ENCODE measurements around the gene RPS3. TPM values are rescaled to one million over a fixed set of nuclear protein-coding genes. Genes with fewer than 3 reads are reported as not detected.
"Not testable (repeated sequence)": the region's sequence is repeated elsewhere in the genome, so short reads cannot be mapped to it uniquely, and the experiment has no call there.

The RPS3 gene
- total RNA-seq, 3 donors from 2014 or later: 1,024 to 2,406 (median 1,978) TPM

DNA sequence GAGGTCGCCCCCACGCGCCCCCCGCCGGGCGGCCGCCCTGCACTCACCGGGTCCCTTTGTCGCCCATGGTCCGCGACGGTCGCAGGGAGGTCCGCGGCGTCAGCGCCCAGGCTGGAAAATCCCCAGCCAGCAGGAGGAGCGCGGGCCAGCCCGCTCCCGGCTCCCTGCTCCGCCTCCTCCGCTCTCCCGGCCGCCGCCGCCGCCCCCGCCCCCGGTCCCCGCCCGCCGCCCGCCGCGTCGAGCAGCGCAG, 47.9 kb upstream of the RPS3 start, which contains the start of gene ARRB1:
Gene ARRB1 (minus strand): TSS at position 121 of the 250 bp plus-strand sequence. CDS start 54 bp downstream, at position 67.
- H3K4me1 ChIP-seq: peaks cover 24% of the 10 kb centered on the region in 2 donors
- no peak for TF ChIP-seq POLR2A (IDR thresholded peaks at IDR 0.05)
- TF ChIP-seq, protein P1, sequence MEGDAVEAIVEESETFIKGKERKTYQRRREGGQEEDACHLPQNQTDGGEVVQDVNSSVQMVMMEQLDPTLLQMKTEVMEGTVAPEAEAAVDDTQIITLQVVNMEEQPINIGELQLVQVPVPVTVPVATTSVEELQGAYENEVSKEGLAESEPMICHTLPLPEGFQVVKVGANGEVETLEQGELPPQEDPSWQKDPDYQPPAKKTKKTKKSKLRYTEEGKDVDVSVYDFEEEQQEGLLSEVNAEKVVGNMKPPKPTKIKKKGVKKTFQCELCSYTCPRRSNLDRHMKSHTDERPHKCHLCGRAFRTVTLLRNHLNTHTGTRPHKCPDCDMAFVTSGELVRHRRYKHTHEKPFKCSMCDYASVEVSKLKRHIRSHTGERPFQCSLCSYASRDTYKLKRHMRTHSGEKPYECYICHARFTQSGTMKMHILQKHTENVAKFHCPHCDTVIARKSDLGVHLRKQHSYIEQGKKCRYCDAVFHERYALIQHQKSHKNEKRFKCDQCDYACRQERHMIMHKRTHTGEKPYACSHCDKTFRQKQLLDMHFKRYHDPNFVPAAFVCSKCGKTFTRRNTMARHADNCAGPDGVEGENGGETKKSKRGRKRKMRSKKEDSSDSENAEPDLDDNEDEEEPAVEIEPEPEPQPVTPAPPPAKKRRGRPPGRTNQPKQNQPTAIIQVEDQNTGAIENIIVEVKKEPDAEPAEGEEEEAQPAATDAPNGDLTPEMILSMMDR (IDR thresholded peaks at IDR 0.05): no peak
- DNase-seq (ENCODE audit: low spot score in 2 of 2): peak in 1 of 2 donors; percentile 74
- peak within 1 kb of the TSS; percentile 91 to 99 for H3K27ac ChIP-seq
- H3K27me3 ChIP-seq: no peaks in the 10 kb centered on the region
- no peaks in the 10 kb centered on the region for H3K9me3 ChIP-seq
- H3K4me3 ChIP-seq: peak within 1 kb of the TSS; percentile 76 to 98 (median 86)
- no peaks in the 10 kb centered on the region for H3K36me3 ChIP-seq
- intact Hi-C loops (cut with DNase I; ENCODE audit: low total_unique reads): no loop called here

DNA sequence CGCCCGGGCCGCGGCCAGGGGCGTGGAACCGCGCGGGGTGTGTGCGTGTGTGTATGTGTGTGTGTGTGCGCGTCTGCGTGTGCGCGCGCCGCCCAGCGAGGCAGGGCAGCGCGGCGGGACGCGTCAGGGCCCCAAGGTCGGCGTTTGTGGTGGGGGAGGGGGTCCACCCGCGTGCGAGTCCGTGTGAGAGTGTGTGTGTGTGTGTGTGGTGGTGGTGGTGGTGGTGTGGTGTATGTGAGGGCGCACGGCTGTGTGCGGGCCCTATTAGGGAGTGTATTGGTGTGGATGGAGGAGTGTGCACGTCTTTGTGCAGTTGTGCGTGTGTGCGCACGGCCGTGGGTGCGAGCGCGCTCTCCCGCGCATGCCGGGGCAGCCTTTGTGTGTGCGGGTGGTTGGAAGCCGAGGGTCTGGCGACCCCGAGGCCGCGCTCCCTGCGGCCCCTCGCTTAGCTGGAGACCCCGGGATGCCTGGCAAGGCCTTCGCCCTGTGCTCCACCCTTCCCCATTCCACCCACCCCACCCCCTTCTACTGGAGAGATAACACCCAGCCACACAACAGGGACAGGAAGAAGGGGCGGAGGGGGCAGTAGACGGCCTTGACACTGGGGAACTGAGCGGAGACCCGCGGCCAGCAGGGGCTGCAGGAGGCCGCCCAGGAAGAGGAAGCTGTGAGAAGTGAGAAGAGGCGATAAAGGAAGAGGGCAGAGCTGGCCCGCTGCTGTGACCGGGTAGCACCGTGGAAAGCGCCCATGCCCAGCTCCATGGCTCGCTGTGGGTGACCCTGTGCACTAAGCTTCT, 47.3 kb upstream of the RPS3 start:
- DNase-seq (ENCODE audit: low spot score in 2 of 2): no peak
- peak overlapping the region; percentile 91 to 99 for H3K27ac ChIP-seq

DNA sequence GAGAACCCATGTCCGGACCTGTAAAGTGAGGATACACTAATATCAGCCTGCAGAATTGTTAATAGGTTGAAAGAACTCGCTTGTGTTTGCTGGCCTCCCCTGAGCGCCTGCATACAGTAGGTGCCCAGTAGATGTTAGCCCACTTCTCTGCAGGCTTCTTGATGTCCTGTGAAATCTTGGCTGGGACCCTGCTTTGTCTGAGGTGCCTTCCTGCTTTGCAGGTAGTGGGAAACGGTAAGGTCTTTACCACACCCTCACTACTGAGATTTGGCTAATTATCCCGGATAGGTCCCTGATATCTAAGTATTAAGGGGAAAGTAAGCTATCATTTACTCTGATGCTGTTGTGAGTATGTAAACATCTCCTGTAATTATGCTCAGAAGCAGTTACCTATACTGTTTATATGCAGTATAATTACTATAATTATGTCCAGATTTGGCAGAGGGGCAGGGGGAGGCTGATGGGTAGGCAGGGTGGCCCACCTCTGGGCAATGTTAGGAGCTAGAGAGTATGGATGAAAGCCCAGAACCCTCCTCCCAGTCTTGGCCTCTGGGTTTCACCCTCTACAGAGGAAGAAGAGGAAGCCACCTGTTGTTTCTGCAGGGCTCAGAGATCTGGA, 46.6 kb upstream of the RPS3 start:
- H3K36me3 ChIP-seq: no peaks in the 10 kb centered on the region
- TF ChIP-seq, protein P1 (IDR thresholded peaks at IDR 0.05): no peak
- DNase-seq (ENCODE audit: low spot score in 2 of 2): no peak
- peak overlapping the region; percentile 76 to 98 (median 86) for H3K4me3 ChIP-seq
- intact Hi-C loops (cut with DNase I; ENCODE audit: low total_unique reads): no loop called here
- no peaks in the 10 kb centered on the region for H3K9me3 ChIP-seq
- H3K27ac ChIP-seq: peak overlapping the region; percentile 91 to 99
- H3K4me1 ChIP-seq: peaks cover 13 to 14% of the 10 kb centered on the region in 2 donors
- no peaks in the 10 kb centered on the region for H3K27me3 ChIP-seq

More for the DNA sequence above, 47.3 kb upstream of the RPS3 start:
- Histone ChIP-seq H3K4me3 (peak overlapping the region; percentile 76 to 98 (median 86)), H3K4me1 (peaks cover 19 to 20% of the 10 kb centered on the region in 2 donors), H3K36me3 (no peaks in the 10 kb centered on the region), H3K27me3 (no peaks in the 10 kb centered on the region), H3K9me3 (no peaks in the 10 kb centered on the region)
- intact Hi-C loops (cut with DNase I; ENCODE audit: low total_unique reads): no loop called here
- TF ChIP-seq, protein P1 (IDR thresholded peaks at IDR 0.05): no peak
- peak in 1 of 3 donors; percentile 12 for TF ChIP-seq POLR2AphosphoS5 (IDR thresholded peaks at IDR 0.05)

DNA sequence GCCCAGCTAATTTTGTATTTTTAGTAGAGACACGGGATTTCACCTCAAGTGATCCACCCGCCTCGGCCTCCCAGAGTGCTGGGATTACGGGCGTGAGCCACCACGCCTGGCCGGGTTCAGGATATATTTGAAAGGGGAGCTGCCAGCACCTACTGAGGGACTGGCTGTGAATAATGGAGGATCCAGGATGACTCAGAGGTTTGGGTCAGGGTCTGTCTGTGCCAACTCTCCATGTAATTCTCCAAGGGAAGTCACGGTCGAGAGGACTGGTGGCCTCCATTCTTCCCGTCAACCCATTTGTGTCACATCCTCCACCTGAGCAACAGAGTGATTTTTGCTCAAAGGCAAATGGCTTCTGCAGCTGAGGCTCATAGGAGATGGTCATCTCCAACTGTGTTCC, 44.3 kb upstream of the RPS3 start:
- intact Hi-C loops (cut with DNase I; ENCODE audit: low total_unique reads): no loop called here
- no peaks in the 10 kb centered on the region for H3K27me3 ChIP-seq
- TF ChIP-seq POLR2AphosphoS5 (IDR thresholded peaks at IDR 0.05): no peak
- TF ChIP-seq, protein P1 (IDR thresholded peaks at IDR 0.05): no peak
- TF ChIP-seq POLR2A (IDR thresholded peaks at IDR 0.05): no peak
- H3K36me3 ChIP-seq: no peaks in the 10 kb centered on the region
- H3K9me3 ChIP-seq: no peaks in the 10 kb centered on the region
- H3K4me1 ChIP-seq: peaks cover 6 to 7% of the 10 kb centered on the region in 2 donors
- H3K27ac ChIP-seq: no peak overlapping the region
- no peak for DNase-seq (ENCODE audit: low spot score in 2 of 2)
- H3K4me3 ChIP-seq: no peak overlapping the region

DNA sequence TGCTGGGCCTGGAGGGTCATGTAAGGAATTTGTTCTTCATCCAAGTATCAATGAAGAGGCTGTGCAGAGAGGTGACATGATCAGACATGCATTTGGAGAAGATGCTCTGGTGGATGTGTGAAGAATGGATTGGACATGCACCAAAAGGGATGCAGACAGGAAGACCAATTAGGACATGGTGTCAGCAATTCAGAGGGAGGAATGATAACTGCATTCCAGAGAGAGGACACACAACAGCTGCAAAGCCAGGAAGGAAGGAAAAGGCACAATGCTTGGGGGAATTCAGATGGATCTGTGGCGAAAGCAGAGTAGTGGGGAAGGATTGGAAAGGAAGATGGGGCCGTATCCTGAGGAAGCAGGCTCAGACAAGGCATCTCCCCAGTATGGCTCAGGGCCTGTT, 42.7 kb upstream of the RPS3 start:
- TF ChIP-seq, protein P1 (IDR thresholded peaks at IDR 0.05): no peak
- TF ChIP-seq POLR2AphosphoS5 (IDR thresholded peaks at IDR 0.05): no peak
- TF ChIP-seq POLR2A (IDR thresholded peaks at IDR 0.05): no peak
- intact Hi-C loops (cut with DNase I; ENCODE audit: low total_unique reads): no loop called here
- Histone ChIP-seq H3K4me3 (no peak overlapping the region), H3K27ac (no peak overlapping the region), H3K4me1 (peaks cover 2 to 7% of the 10 kb centered on the region in 2 donors), H3K36me3 (no peaks in the 10 kb centered on the region), H3K9me3 (no peaks in the 10 kb centered on the region), H3K27me3 (no peaks in the 10 kb centered on the region)
- DNase-seq (ENCODE audit: low spot score in 2 of 2): no peak

DNA sequence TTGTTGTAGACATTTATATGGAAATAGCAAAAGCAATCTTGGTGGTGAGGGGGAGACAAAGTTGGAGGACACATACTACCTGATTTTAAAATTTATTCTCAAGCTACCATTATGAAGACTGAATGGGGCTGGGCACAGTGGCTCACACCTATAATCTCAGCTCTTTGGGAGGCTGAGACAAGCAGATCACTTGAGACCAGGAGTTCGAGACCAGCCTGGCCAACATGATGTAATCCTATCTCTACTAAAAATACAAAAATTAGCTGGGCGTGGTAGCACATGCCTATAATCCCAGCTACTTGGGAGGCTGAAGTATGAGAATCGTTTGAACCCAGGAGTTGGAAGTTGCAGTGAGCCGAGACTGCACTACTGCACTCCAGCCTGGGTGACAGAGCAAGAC, 37.0 kb upstream of the RPS3 start:
- intact Hi-C loops (cut with DNase I; ENCODE audit: low total_unique reads); H3K4me1 ChIP-seq: not testable (repeated sequence)

More for the DNA sequence above, 37.0 kb upstream of the RPS3 start:
- not testable (repeated sequence) for H3K4me3 ChIP-seq; H3K27me3 ChIP-seq; H3K27ac ChIP-seq; H3K36me3 ChIP-seq; DNase-seq (ENCODE audit: low spot score in 2 of 2); H3K9me3 ChIP-seq

All from breast epithelium (tissue), 4 donors.